Uterus (tissue), 2 donors: ENCODE results near the gene CYP2B6.

ENCODE experiments used
- CTCF ChIP-seq, 4 experiments: fragments of 200-600 bp in 2 of 4; fragments of 450-650 bp in 2 of 4; sonication (generic) in 2 of 4; IDR thresholded peaks; one replicate each; pipeline ENCODE4 v1.5.1; 2016 to 2019; ENCODE audit warnings: antibody characterized with exemption in 4 of 4, mild to moderate bottlenecking in 2 of 4, moderate library complexity in 1 of 4
- POLR2A ChIP-seq, 2 donors: fragments of 450-650 bp; IDR thresholded peaks; one replicate each; pipeline ENCODE4 v1.6.1; 2016; ENCODE audit warnings: antibody characterized with exemption in 2 of 2, mild to moderate bottlenecking in 1 of 2, moderate library complexity in 1 of 2

GRCh38 chr19:40948580-40949299 is 42.3 kb upstream of the CYP2B6 start:
- TF ChIP-seq POLR2A (IDR thresholded peaks at IDR 0.05) = no peak
- no peak for TF ChIP-seq CTCF (IDR thresholded peaks at IDR 0.05)
